SK-N-SH treated with all-trans-retinoic acid at 6 μM for 48 hours (cell line): ENCODE data around the gene MAP3K14.
"Not testable (repeated sequence)": the region's sequence is repeated elsewhere in the genome, so short reads cannot be mapped to it uniquely, and the experiment has no call there.

Source experiments
- ATAC-seq: fragments of 200-7000 bp; cut with Tn5 transposase; 3 replicates; pipeline ENCODE4 v1.9.1; 2020; ENCODE audit warnings: mild to moderate bottlenecking, moderate library complexity
- ARNTL ChIP-seq: fragments of 450-650 bp; formaldehyde crosslinking; IDR thresholded peaks from 2 replicates; pipeline ENCODE4 v1.5.0; 2020; ENCODE audit warnings: low read depth, mild to moderate bottlenecking, moderate library complexity, borderline replicate concordance
- BACH2 ChIP-seq: fragments of 250-450 bp; sonication (Bioruptor Pico); IDR thresholded peaks from 2 replicates; pipeline ENCODE4 v1.9.0; 2021; ENCODE audit warnings: mild to moderate bottlenecking, borderline replicate concordance
- CREB5 ChIP-seq: fragments of 250-450 bp; sonication (Bioruptor Pico); IDR thresholded peaks from 2 replicates; pipeline ENCODE4 v1.5.1; 2020; ENCODE audit warnings: low read depth, mild to moderate bottlenecking, moderate library complexity
- CSDC2 ChIP-seq: fragments of 250-450 bp; sonication (Bioruptor Pico); IDR thresholded peaks from 2 replicates; pipeline ENCODE4 v1.5.0; 2020; ENCODE audit warnings: mild to moderate bottlenecking, moderate library complexity
- ESRRG ChIP-seq: fragments of 250-450 bp; sonication (Bioruptor Pico); IDR thresholded peaks from 2 replicates; pipeline ENCODE4 v1.6.1; 2021; ENCODE audit warnings: mild to moderate bottlenecking
- ISL1 ChIP-seq: fragments of 250-450 bp; sonication (Bioruptor Pico); IDR thresholded peaks from 2 replicates; pipeline ENCODE4 v2.1.2; 2022; ENCODE audit warnings: mild to moderate bottlenecking, moderate library complexity
- OSR1 ChIP-seq: fragments of 250-450 bp; sonication (Bioruptor Pico); IDR thresholded peaks from 2 replicates; pipeline ENCODE4 v1.8.0; 2022; ENCODE audit warnings: moderate library complexity, mild to moderate bottlenecking, inconsistent platforms
- PATZ1 ChIP-seq: fragments of 250-450 bp; sonication (Bioruptor Pico); IDR thresholded peaks from 2 replicates; pipeline ENCODE4 v1.8.0; 2020; ENCODE audit warnings: mild to moderate bottlenecking, moderate library complexity, borderline replicate concordance
- PPARA ChIP-seq: fragments of 250-450 bp; sonication (Bioruptor Pico); IDR thresholded peaks from 2 replicates; pipeline ENCODE4 v1.5.0; 2020; ENCODE audit warnings: mild to moderate bottlenecking, borderline replicate concordance
- RARB ChIP-seq: fragments of 250-450 bp; sonication (Bioruptor Pico); IDR thresholded peaks from 2 replicates; pipeline ENCODE4 v1.8.0; 2021; ENCODE audit warnings: mild to moderate bottlenecking, moderate library complexity
- SNAI2 ChIP-seq: fragments of 250-450 bp; sonication (Bioruptor Pico); IDR thresholded peaks from 2 replicates; pipeline ENCODE4 v1.5.0; 2020; ENCODE audit warnings: mild to moderate bottlenecking, moderate library complexity
- TCF4 ChIP-seq: fragments of 250-450 bp; sonication (Bioruptor Pico); IDR thresholded peaks from 2 replicates; pipeline ENCODE4 v1.8.0; 2021; ENCODE audit warnings: mild to moderate bottlenecking, moderate library complexity, borderline replicate concordance
- TOX ChIP-seq: fragments of 250-450 bp; sonication (Bioruptor Pico); IDR thresholded peaks from 2 replicates; pipeline ENCODE4 v1.8.0; 2021; ENCODE audit warnings: mild to moderate bottlenecking, moderate library complexity, borderline replicate concordance
- TSHZ2 ChIP-seq: fragments of 250-450 bp; sonication (Bioruptor Pico); IDR thresholded peaks from 2 replicates; pipeline ENCODE4 v1.5.0; 2020; ENCODE audit warnings: mild to moderate bottlenecking, moderate library complexity
- ZC3H10 ChIP-seq: fragments of 250-450 bp; sonication (Bioruptor Pico); IDR thresholded peaks from 2 replicates; pipeline ENCODE4 v1.5.1; 2021; ENCODE audit warnings: mild to moderate bottlenecking, moderate library complexity
- ZFP3 ChIP-seq: fragments of 250-450 bp; sonication (Bioruptor Pico); IDR thresholded peaks from 2 replicates; pipeline ENCODE4 v1.5.0; 2020; ENCODE audit warnings: mild to moderate bottlenecking, moderate library complexity
- ZFP30 ChIP-seq: fragments of 450-650 bp; formaldehyde crosslinking; IDR thresholded peaks from 2 replicates; pipeline ENCODE4 v1.5.0; 2022; ENCODE audit warnings: mild to moderate bottlenecking, moderate library complexity
- ZNF565 ChIP-seq: fragments of 450-650 bp; formaldehyde crosslinking; conservative IDR thresholded peaks from 2 replicates; pipeline ENCODE4 v1.5.0; 2020; ENCODE audit warnings: low read depth, mild to moderate bottlenecking, moderate library complexity
- ZNF8 ChIP-seq: fragments of 450-650 bp; formaldehyde crosslinking; IDR thresholded peaks from 2 replicates; pipeline ENCODE4 v1.5.0; 2020; ENCODE audit warnings: mild to moderate bottlenecking, moderate library complexity
- TF ChIP-seq, protein P1 (sequence below): fragments of 250-450 bp; sonication (Bioruptor Pico); IDR thresholded peaks from 2 replicates; pipeline ENCODE4 v1.5.1; 2021; ENCODE audit warnings: mild to moderate bottlenecking, moderate library complexity
- TF ChIP-seq, protein P2 (sequence below): fragments of 250-450 bp; sonication (Bioruptor Pico); IDR thresholded peaks from 2 replicates; pipeline ENCODE4 v1.8.0; 2021; ENCODE audit warnings: low read depth, mild to moderate bottlenecking, moderate library complexity, borderline replicate concordance

The MAP3K14 gene

DNA sequence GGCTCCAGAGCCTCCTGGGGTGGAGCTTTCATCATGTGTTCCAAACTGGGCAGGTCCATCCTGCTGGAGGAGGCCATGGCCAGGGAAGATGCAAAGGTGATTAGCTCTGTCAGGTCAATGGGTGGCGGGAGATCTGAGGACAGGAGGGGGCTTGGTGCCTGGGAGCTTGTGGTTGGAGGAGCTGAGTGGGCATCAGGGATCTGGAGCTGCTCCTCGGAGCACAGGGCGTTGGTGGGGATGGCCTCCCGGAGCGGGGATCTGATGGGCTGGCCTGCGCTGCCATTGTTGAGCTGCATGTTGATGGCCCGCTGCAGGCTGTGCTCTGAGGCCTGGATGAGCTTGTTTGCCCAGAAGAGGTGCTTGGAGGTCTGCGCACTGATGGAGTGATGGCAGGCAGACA is 61.5 kb downstream of the MAP3K14 start:
- no peak for ATAC-seq
- TF ChIP-seq, protein P1, sequence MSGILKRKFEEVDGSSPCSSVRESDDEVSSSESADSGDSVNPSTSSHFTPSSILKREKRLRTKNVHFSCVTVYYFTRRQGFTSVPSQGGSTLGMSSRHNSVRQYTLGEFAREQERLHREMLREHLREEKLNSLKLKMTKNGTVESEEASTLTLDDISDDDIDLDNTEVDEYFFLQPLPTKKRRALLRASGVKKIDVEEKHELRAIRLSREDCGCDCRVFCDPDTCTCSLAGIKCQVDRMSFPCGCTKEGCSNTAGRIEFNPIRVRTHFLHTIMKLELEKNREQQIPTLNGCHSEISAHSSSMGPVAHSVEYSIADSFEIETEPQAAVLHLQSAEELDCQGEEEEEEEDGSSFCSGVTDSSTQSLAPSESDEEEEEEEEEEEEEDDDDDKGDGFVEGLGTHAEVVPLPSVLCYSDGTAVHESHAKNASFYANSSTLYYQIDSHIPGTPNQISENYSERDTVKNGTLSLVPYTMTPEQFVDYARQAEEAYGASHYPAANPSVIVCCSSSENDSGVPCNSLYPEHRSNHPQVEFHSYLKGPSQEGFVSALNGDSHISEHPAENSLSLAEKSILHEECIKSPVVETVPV (CRISPR knock-in tag) = no peak
- TF ChIP-seq OSR1 (CRISPR knock-in tag) (no peak), ESRRG (CRISPR knock-in tag) (no peak), ZNF8 (CRISPR knock-in tag) (no peak), ZFP30 (CRISPR knock-in tag) (no peak), ZC3H10 (CRISPR knock-in tag) (no peak), PPARA (no peak), CREB5 (CRISPR knock-in tag) (no peak), TSHZ2 (CRISPR knock-in tag) (no peak), TOX (no peak), BACH2 (CRISPR knock-in tag) (no peak)

DNA sequence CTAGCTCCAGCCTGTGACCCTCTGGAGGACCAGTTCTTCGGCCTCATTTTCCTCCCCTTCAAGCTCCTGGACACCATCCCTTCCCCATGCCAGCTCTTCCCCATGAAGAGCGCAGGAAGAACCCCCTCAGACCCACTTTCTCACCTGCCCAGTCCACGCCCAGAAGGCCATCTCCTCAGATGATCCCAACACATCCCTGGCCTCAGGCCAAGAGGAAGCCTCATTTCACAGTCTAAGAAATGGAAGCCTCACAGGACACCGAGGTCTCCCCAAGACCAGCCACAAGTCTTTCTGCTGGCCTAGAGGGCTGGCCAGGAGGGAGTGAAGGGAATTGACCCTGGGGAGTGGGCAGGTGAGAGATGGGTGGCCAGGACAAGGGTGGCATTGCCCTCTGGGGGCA is 62.9 kb downstream of the MAP3K14 start:
- TF ChIP-seq PATZ1 (CRISPR knock-in tag) (no peak), BACH2 (CRISPR knock-in tag) (no peak)
- no peak for ATAC-seq

- not testable (repeated sequence) for ATAC-seq
These were observed 63.6 kb downstream of the MAP3K14 start for GRCh38 chr17:45253237-45253636.

DNA sequence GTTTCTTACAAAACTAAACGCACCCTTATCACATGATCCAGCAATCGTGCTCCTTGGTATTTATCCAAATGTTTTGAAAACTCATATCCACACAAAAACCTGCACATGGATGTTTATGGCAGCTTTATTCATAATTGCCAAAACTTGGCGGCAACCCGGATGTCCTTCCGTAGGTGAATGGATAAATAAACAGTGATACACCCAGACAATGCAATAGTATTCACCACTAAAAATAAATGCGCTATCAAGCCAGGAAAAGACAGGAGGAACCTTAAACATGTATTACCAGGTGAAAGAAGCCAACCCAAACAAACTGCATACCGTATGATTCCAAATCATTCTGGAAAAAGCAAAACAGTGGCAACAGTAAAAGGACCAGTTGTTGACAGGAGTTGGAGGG is 64.9 kb downstream of the MAP3K14 start:
- ATAC-seq = no peak
- no peak for TF ChIP-seq TOX
- no peak for TF ChIP-seq BACH2 (CRISPR knock-in tag)
- no peak for TF ChIP-seq CSDC2
- TF ChIP-seq PATZ1 (CRISPR knock-in tag) = no peak
- TF ChIP-seq ZNF565 (CRISPR knock-in tag) = no peak
- TF ChIP-seq RARB (CRISPR knock-in tag) = no peak
- no peak for TF ChIP-seq OSR1 (CRISPR knock-in tag)
- TF ChIP-seq SNAI2 (CRISPR knock-in tag) = no peak
- no peak for TF ChIP-seq ZNF8 (CRISPR knock-in tag)
- no peak for TF ChIP-seq ZC3H10 (CRISPR knock-in tag)
- no peak for TF ChIP-seq ISL1
- TF ChIP-seq TSHZ2 (CRISPR knock-in tag) = no peak
- TF ChIP-seq ARNTL = no peak
- TF ChIP-seq PPARA = no peak
- TF ChIP-seq ESRRG (CRISPR knock-in tag) = no peak
- TF ChIP-seq ZFP3 (CRISPR knock-in tag) = no peak
- TF ChIP-seq, protein P2, sequence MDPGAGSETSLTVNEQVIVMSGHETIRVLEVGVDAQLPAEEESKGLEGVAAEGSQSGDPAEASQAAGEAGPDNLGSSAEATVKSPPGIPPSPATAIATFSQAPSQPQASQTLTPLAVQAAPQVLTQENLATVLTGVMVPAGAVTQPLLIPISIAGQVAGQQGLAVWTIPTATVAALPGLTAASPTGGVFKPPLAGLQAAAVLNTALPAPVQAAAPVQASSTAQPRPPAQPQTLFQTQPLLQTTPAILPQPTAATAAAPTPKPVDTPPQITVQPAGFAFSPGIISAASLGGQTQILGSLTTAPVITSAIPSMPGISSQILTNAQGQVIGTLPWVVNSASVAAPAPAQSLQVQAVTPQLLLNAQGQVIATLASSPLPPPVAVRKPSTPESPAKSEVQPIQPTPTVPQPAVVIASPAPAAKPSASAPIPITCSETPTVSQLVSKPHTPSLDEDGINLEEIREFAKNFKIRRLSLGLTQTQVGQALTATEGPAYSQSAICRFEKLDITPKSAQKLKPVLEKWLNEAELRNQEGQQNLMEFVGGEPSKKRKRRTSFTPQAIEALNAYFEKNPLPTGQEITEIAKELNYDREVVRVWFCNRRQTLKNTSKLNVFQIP = no peak
- TF ChIP-seq TCF4 (CRISPR knock-in tag) = no peak
